GM19452 (cell line): ENCODE results near the gene PTPN2.

ENCODE experiments used
- ATAC-seq: cut with Tn5 transposase; IDR thresholded peaks from one replicate; pipeline ENCODE4 v1.9.1; 2021; ENCODE audit not compliant: unreplicated experiment

PTPN2 gene

GRCh38 chr18:12828116-12829051 lies 55.7 kb downstream of the PTPN2 start:
- no peak for ATAC-seq

- no peak for ATAC-seq
Observed at GRCh38 chr18:12827588-12827987, 56.4 kb downstream of the PTPN2 start.

- ATAC-seq = no peak
Observed at GRCh38 chr18:12825230-12825629, 58.8 kb downstream of the PTPN2 start.

- ATAC-seq = no peak
Observed at GRCh38 chr18:12823892-12824291, 60.1 kb downstream of the PTPN2 start.

GRCh38 chr18:12821408-12821807 lies 62.6 kb downstream of the PTPN2 start:
- ATAC-seq = no peak

- no peak for ATAC-seq
Observed at GRCh38 chr18:12820506-12820905, 63.5 kb downstream of the PTPN2 start.

- ATAC-seq = no peak
Observed at GRCh38 chr18:12819841-12820240, 64.2 kb downstream of the PTPN2 start.

- peak; percentile 85 for ATAC-seq
Observed at GRCh38 chr18:12819322-12819721, 64.7 kb downstream of the PTPN2 start.

GRCh38 chr18:12818243-12818642 lies 65.8 kb downstream of the PTPN2 start:
- ATAC-seq = no peak

- no peak for ATAC-seq
Observed at GRCh38 chr18:12816451-12816850, 67.6 kb downstream of the PTPN2 start.

GRCh38 chr18:12811191-12811950 lies 72.7 kb downstream of the PTPN2 start:
- no peak for ATAC-seq

- ATAC-seq = no peak
Observed at GRCh38 chr18:12803069-12803936, 80.7 kb downstream of the PTPN2 start.

GRCh38 chr18:12802538-12802937 lies 81.5 kb downstream of the PTPN2 start:
- no peak for ATAC-seq

GRCh38 chr18:12796448-12796847 lies 87.6 kb downstream of the PTPN2 start:
- no peak for ATAC-seq

- no peak for ATAC-seq
Observed at GRCh38 chr18:12791610-12792009, 92.4 kb downstream of the PTPN2 start.

GRCh38 chr18:12786669-12787068 lies 97.4 kb downstream of the PTPN2 start:
- ATAC-seq = no peak

GRCh38 chr18:12783524-12783923 lies 100.5 kb downstream of the PTPN2 start:
- ATAC-seq = no peak

- no peak for ATAC-seq
Observed at GRCh38 chr18:12782521-12782920, 101.5 kb downstream of the PTPN2 start.

GRCh38 chr18:12779456-12779855 lies 104.6 kb downstream of the PTPN2 start:
- ATAC-seq = no peak

GRCh38 chr18:12779043-12779442 lies 105.0 kb downstream of the PTPN2 start:
- no peak for ATAC-seq

GRCh38 chr18:12777500-12777944 lies 106.5 kb downstream of the PTPN2 start:
- ATAC-seq = no peak
